Neuronal stem cell (in vitro differentiated cells): Measurements from ENCODE around the gene NIF3L1.
A peak's percentile ranks its signal among the peaks of the same experiment; 100 is the strongest.

Experiments used
- DNase-seq: peaks from one replicate; pipeline ENCODE4 v3.0.0-alpha.2; 2013; ENCODE audit warnings: low spot score
- H2AFZ ChIP-seq: one replicate; pipeline ENCODE4 v1.6.1; 2013; ENCODE audit warnings: mild to moderate bottlenecking, low read length, inconsistent platforms
- H2AK5ac ChIP-seq: 2 replicates; pipeline ENCODE4 v1.6.1; 2013; ENCODE audit warnings: low read depth, mild to moderate bottlenecking, inconsistent platforms, low read length, moderate library complexity, mixed read lengths
- H2BK120ac ChIP-seq: 2 replicates; pipeline ENCODE4 v1.6.1; 2013; ENCODE audit warnings: low read depth, mild to moderate bottlenecking, inconsistent platforms, low read length, moderate library complexity, mixed read lengths
- H2BK12ac ChIP-seq: one replicate; pipeline ENCODE4 v1.6.1; 2013; ENCODE audit warnings: low read length, inconsistent platforms
- H2BK15ac ChIP-seq: 2 replicates; pipeline ENCODE4 v1.6.1; 2013; ENCODE audit warnings: mild to moderate bottlenecking, low read length, inconsistent platforms, mixed read lengths
- H2BK5ac ChIP-seq: one replicate; pipeline ENCODE4 v1.6.1; 2013; ENCODE audit warnings: inconsistent platforms, mild to moderate bottlenecking, low read length, moderate library complexity
- H3K14ac ChIP-seq: one replicate; pipeline ENCODE4 v1.6.1; 2013; ENCODE audit warnings: low read length, inconsistent platforms
- H3K18ac ChIP-seq: 2 replicates; pipeline ENCODE4 v1.6.1; 2013; ENCODE audit warnings: low read length, inconsistent platforms
- H3K23ac ChIP-seq: 2 replicates; pipeline ENCODE4 v1.6.1; 2013; ENCODE audit warnings: low read depth, mild to moderate bottlenecking, mixed read lengths, low read length, inconsistent platforms; ENCODE audit not compliant: poor library complexity
- H3K27ac ChIP-seq: replicated peaks from 3 replicates; pipeline ENCODE4 v1.5.1; 2013; ENCODE audit warnings: low read length, inconsistent platforms
- H3K27me3 ChIP-seq, 3 experiments: 2 replicates each; pipeline ENCODE4 v1.6.1; 2013; ENCODE audit warnings: low read length in 3 of 3, mild to moderate bottlenecking in 2 of 3, inconsistent platforms in 1 of 3, low read depth in 1 of 3, mixed read lengths in 1 of 3, moderate library complexity in 1 of 3; ENCODE audit not compliant: control insufficient read depth in 3 of 3, insufficient read depth in 3 of 3
- H3K36me3 ChIP-seq, 2 donors: replicated peaks in 1 of 2; 2 replicates each; pipeline ENCODE4 v1.6.1; 2013; ENCODE audit warnings: low read length in 2 of 2; ENCODE audit not compliant: control insufficient read depth in 2 of 2, insufficient read depth in 2 of 2
- H3K4ac ChIP-seq: 2 replicates; pipeline ENCODE4 v1.6.1; 2013; ENCODE audit warnings: inconsistent platforms, mild to moderate bottlenecking, low read length, moderate library complexity
- H3K4me1 ChIP-seq, 2 donors: 1 replicate in 1 of 2; 2 replicates in 1 of 2; pipeline ENCODE4 v1.6.1; 2013; ENCODE audit warnings: low read length in 2 of 2, low read depth in 1 of 2; ENCODE audit not compliant: control insufficient read depth in 2 of 2, insufficient read depth in 1 of 2
- H3K4me2 ChIP-seq: one replicate; pipeline ENCODE4 v1.6.1; 2013; ENCODE audit warnings: mild to moderate bottlenecking, low read length, inconsistent platforms; ENCODE audit not compliant: insufficient read depth, poor library complexity, severe bottlenecking
- H3K4me3 ChIP-seq, 2 donors: 2 replicates each; pipeline ENCODE4 v1.5.1; 2013; ENCODE audit warnings: low read length in 2 of 2, mild to moderate bottlenecking in 2 of 2, inconsistent platforms in 1 of 2, moderate library complexity in 1 of 2
- H3K79me1 ChIP-seq: one replicate; pipeline ENCODE4 v1.6.1; 2013; ENCODE audit warnings: low read depth, mild to moderate bottlenecking, inconsistent platforms, low read length, moderate library complexity
- H3K9ac ChIP-seq: one replicate; pipeline ENCODE4 v1.6.1; 2013; ENCODE audit warnings: mild to moderate bottlenecking, low read depth, low read length, inconsistent platforms; ENCODE audit not compliant: poor library complexity
- H3K9me3 ChIP-seq, 2 donors: replicated peaks in 1 of 2; 2 replicates each; pipeline versions ENCODE3 to v1.6.1; 2013; ENCODE audit warnings: low read length in 2 of 2, mild to moderate bottlenecking in 2 of 2, inconsistent platforms in 1 of 2, low read depth in 1 of 2, mixed read lengths in 1 of 2, moderate library complexity in 1 of 2; ENCODE audit not compliant: control insufficient read depth in 2 of 2, insufficient read depth in 1 of 2
- H4K8ac ChIP-seq: one replicate; pipeline ENCODE4 v1.6.1; 2013; ENCODE audit warnings: low read depth, mild to moderate bottlenecking, inconsistent platforms, low read length, moderate library complexity
- H4K91ac ChIP-seq: one replicate; pipeline ENCODE4 v1.6.1; 2013; ENCODE audit warnings: low read length, low read depth, mild to moderate bottlenecking, inconsistent platforms; ENCODE audit not compliant: poor library complexity
- WGBS, 2 donors: extraction: QIAGEN DNeasy Blood & Tissue Kit; methylation state at CpG; one replicate each; pipeline ENCODE4 v1.1.7; 2013; ENCODE audit warnings: missing lambda C conversion rate in 2 of 2, mixed read lengths in 1 of 2; ENCODE audit not compliant: insufficient read length in 2 of 2, insufficient replicate concordance in 1 of 2; ENCODE audit errors: extremely low coverage in 2 of 2; 5-methylcytosine and 5-hydroxymethylcytosine counted together

NIF3L1 gene

GRCh38 chr2:200860092-200860795 lies 28.9 kb upstream of the NIF3L1 start:
- Histone ChIP-seq H4K91ac (no peak overlapping the region), H2BK12ac (no peak overlapping the region), H3K9me3 (no peaks in the 10 kb centered on the region), H3K23ac (no peak overlapping the region), H3K9ac (no peak overlapping the region), H3K4ac (no peak overlapping the region), H3K4me1 (peaks cover 0 to 9% of the 10 kb centered on the region in 2 donors), H3K27me3 (no peaks in the 10 kb centered on the region), H3K4me3 (no peak overlapping the region), H2BK5ac (no peak overlapping the region), H2AK5ac (no peak overlapping the region), H3K27ac (no peak overlapping the region), H4K8ac (no peak overlapping the region), H3K18ac (no peak overlapping the region), H3K14ac (no peak overlapping the region), H3K4me2 (no peak overlapping the region), H2AFZ (no peak overlapping the region), H2BK15ac (no peak overlapping the region), H2BK120ac (no peak overlapping the region), H3K36me3 (peaks cover 29 to 75% of the 10 kb centered on the region in 2 donors), H3K79me1 (peaks cover 7% of the 10 kb centered on the region)
- no peak for DNase-seq
- no CpG with 5 or more reads among the region's 12 CpGs for WGBS, 2 donors

- H4K8ac ChIP-seq, result no peak overlapping the region
- H2BK120ac ChIP-seq, result no peak overlapping the region
- no peak overlapping the region for H2BK5ac ChIP-seq
- no peak for DNase-seq
- H3K4ac ChIP-seq, result no peak overlapping the region
- no peak overlapping the region for H3K18ac ChIP-seq
- H3K27me3 ChIP-seq, result no peaks in the 10 kb centered on the region
- H3K27ac ChIP-seq, result no peak overlapping the region
- WGBS, 2 donors, result no CpG with 5 or more reads among the region's 4 CpGs
- no peak overlapping the region for H3K14ac ChIP-seq
- no peak overlapping the region for H3K4me2 ChIP-seq
- no peak overlapping the region for H4K91ac ChIP-seq
- H3K23ac ChIP-seq, result no peak overlapping the region
- H3K79me1 ChIP-seq, result peaks cover 6% of the 10 kb centered on the region
- peaks cover 23 to 61% of the 10 kb centered on the region in 2 donors for H3K36me3 ChIP-seq
- no peak overlapping the region for H3K9ac ChIP-seq
- H2AK5ac ChIP-seq, result no peak overlapping the region
- peak overlapping the region in 1 of 2 donors; percentile 98 for H3K4me3 ChIP-seq
- H3K9me3 ChIP-seq, result no peaks in the 10 kb centered on the region
- peaks cover 0 to 9% of the 10 kb centered on the region in 2 donors for H3K4me1 ChIP-seq
- no peak overlapping the region for H2BK12ac ChIP-seq
- no peak overlapping the region for H2BK15ac ChIP-seq
- no peak overlapping the region for H2AFZ ChIP-seq
Measured at GRCh38 chr2:200861617-200862155, 27.5 kb upstream of the NIF3L1 start.

- Histone ChIP-seq H2AFZ (no peak overlapping the region), H4K91ac (no peak overlapping the region), H3K27ac (no peak overlapping the region), H3K9me3 (no peaks in the 10 kb centered on the region), H3K36me3 (peaks cover 17 to 52% of the 10 kb centered on the region in 2 donors), H3K9ac (no peak overlapping the region), H3K4me3 (peak overlapping the region; percentile 84 to 98), H2BK15ac (no peak overlapping the region), H2AK5ac (no peak overlapping the region), H3K27me3 (no peaks in the 10 kb centered on the region), H3K18ac (no peak overlapping the region), H3K79me1 (peaks cover 6% of the 10 kb centered on the region), H3K23ac (no peak overlapping the region), H2BK5ac (no peak overlapping the region), H4K8ac (no peak overlapping the region), H2BK12ac (no peak overlapping the region), H3K4me1 (peaks cover 0 to 9% of the 10 kb centered on the region in 2 donors), H3K14ac (no peak overlapping the region), H3K4ac (no peak overlapping the region), H2BK120ac (no peak overlapping the region), H3K4me2 (peak overlapping the region; percentile 51)
- WGBS, 2 donors, result no CpG with 5 or more reads among the region's 13 CpGs
- no peak for DNase-seq
Measured at GRCh38 chr2:200862532-200863000, 26.6 kb upstream of the NIF3L1 start.

- Histone ChIP-seq H2AFZ (peak overlapping the region; percentile 90), H2BK15ac (no peak overlapping the region), H3K9ac (no peak overlapping the region), H4K91ac (no peak overlapping the region), H4K8ac (no peak overlapping the region), H2AK5ac (no peak overlapping the region), H3K23ac (peak overlapping the region; percentile 94), H2BK5ac (no peak overlapping the region), H3K9me3 (no peaks in the 10 kb centered on the region), H3K4ac (no peak overlapping the region), H2BK120ac (no peak overlapping the region), H3K4me3 (peak overlapping the region; percentile 84 to 98), H3K36me3 (peaks cover 7 to 40% of the 10 kb centered on the region in 2 donors), H2BK12ac (no peak overlapping the region), H3K4me1 (peaks cover 0 to 9% of the 10 kb centered on the region in 2 donors), H3K27ac (peak overlapping the region; percentile 77), H3K18ac (peak overlapping the region; percentile 82), H3K14ac (no peak overlapping the region), H3K4me2 (peak overlapping the region; percentile 3), H3K79me1 (peaks cover 6% of the 10 kb centered on the region), H3K27me3 (no peaks in the 10 kb centered on the region)
- DNase-seq, result no peak
- no CpG with 5 or more reads among the region's 19 CpGs for WGBS, 2 donors
Measured at GRCh38 chr2:200863782-200864175, 25.4 kb upstream of the NIF3L1 start.
